ENCODE results near the gene SHISA7.

Gene SHISA7

GRCh38 chr19:55442372-55442961, 633 bp downstream of the SHISA7 start:
- DNase-seq (ENCODE audit: low read depth): no peak
- H3K4me3 ChIP-seq (ENCODE audit: control insufficient read depth, low read depth, low read length): no peak overlapping the region
- TF ChIP-seq CTCF (conservative IDR thresholded peaks at IDR 0.05; ENCODE audit: control insufficient read depth, insufficient read depth, low read depth, low read length): no peak

GRCh38 chr19:55441692-55442321, 1.3 kb downstream of the SHISA7 start:
- H3K4me3 ChIP-seq (ENCODE audit: control insufficient read depth, low read depth, low read length): no peak overlapping the region
- no peak for TF ChIP-seq CTCF (conservative IDR thresholded peaks at IDR 0.05; ENCODE audit: control insufficient read depth, insufficient read depth, low read depth, low read length)
- DNase-seq (ENCODE audit: low read depth): no peak

- no peak for TF ChIP-seq CTCF (conservative IDR thresholded peaks at IDR 0.05; ENCODE audit: control insufficient read depth, insufficient read depth, low read depth, low read length)
- DNase-seq (ENCODE audit: low read depth): no peak
- no peak overlapping the region for H3K4me3 ChIP-seq (ENCODE audit: control insufficient read depth, low read depth, low read length)
Measured at GRCh38 chr19:55441319-55441691, 1.8 kb downstream of the SHISA7 start.

- TF ChIP-seq CTCF (conservative IDR thresholded peaks at IDR 0.05; ENCODE audit: control insufficient read depth, insufficient read depth, low read depth, low read length): no peak
- H3K4me3 ChIP-seq (ENCODE audit: control insufficient read depth, low read depth, low read length): no peak overlapping the region
- no peak for DNase-seq (ENCODE audit: low read depth)
Measured at GRCh38 chr19:55440411-55441105, 2.5 kb downstream of the SHISA7 start.

- no peak for TF ChIP-seq CTCF (conservative IDR thresholded peaks at IDR 0.05; ENCODE audit: control insufficient read depth, insufficient read depth, low read depth, low read length)
- DNase-seq (ENCODE audit: low read depth): no peak
- H3K4me3 ChIP-seq (ENCODE audit: control insufficient read depth, low read depth, low read length): no peak overlapping the region
Measured at GRCh38 chr19:55439052-55439451, 4.0 kb downstream of the SHISA7 start.

- TF ChIP-seq CTCF (conservative IDR thresholded peaks at IDR 0.05; ENCODE audit: control insufficient read depth, insufficient read depth, low read depth, low read length): no peak
- no peak overlapping the region for H3K4me3 ChIP-seq (ENCODE audit: control insufficient read depth, low read depth, low read length)
- peak; percentile 61 for DNase-seq (ENCODE audit: low read depth)
Measured at GRCh38 chr19:55437410-55437809, 5.7 kb downstream of the SHISA7 start.

All from fibroblast of mammary gland (primary cell).